Right renal pelvis (tissue), 4 donors: Measurements from ENCODE around the gene SORBS1. TPM values are rescaled to one million over a fixed set of nuclear protein-coding genes. Genes with fewer than 3 reads are reported as not detected.
"Not testable (repeated sequence)": the region's sequence is repeated elsewhere in the genome, so short reads cannot be mapped to it uniquely, and the experiment has no call there.

Experiments
- DNase-seq, 4 donors: peaks; one replicate each; pipeline ENCODE4 v3.0.0-alpha.2; 2013; ENCODE audit warnings: low read depth in 4 of 4, low spot score in 3 of 4, missing footprints in 1 of 4
- polyA plus RNA-seq, 4 donors: library from polyadenylated mRNA; unstranded; fragments of 120-200 nt; gene quantifications; one replicate each; pipeline ENCODE4 v1.2.1, GENCODE V29; 2013; ENCODE audit not compliant: insufficient read length in 4 of 4

SORBS1 gene
- polyA plus RNA-seq, 4 donors: 26.6 to 32.2 (median 30.3) TPM

DNA sequence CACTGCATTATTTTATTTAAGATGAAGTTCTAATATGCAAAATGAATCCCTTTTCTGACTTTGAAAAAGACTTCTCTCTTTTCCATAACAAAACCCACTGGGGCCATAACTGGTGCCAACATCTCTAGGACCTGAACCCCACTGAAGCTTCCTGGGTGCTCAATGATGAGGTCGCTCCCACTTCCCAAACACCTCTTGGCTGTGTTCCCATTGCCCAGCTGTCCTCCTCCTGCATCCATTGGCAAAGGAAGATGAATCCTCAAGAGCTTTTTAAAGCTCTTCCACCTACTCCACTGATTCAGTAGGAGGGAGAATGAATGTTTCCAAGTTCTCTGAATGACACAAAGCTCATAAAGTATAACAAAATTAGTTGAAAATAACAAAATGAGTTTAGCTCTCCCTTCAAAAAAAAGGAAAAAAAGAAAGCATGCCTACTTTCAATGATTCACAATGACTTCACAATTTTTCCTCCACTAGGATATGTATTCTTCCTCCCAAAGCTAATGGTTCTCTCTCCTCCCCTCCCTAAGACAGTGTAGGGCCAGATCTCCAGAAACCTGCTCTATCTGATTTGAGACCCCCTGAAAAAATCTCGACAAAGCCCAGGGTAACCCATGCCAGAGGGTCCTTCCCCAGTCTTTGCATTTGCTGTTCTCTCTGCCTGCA lies 64.8 kb downstream of the SORBS1 start:
- no peak for DNase-seq

DNA sequence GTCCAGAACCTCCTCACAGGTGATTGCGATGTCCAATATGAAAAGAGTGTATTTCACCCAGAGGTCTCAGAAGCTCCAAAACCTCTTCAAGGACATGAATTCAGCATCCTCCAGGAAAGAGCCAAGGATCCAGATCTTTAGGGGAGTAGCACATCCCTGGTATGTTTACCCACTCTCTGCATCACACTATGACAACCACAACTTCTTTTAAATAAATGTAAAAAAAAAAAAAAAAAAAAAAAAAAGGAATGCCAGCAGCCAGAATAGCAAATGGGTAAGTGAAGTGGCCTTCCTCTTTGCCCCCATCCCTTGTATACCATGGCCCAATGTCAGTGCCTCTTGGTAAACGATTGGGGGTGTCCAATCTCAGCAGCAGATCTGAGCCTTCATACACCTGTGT lies 67.3 kb downstream of the SORBS1 start:
- no peak for DNase-seq

DNA sequence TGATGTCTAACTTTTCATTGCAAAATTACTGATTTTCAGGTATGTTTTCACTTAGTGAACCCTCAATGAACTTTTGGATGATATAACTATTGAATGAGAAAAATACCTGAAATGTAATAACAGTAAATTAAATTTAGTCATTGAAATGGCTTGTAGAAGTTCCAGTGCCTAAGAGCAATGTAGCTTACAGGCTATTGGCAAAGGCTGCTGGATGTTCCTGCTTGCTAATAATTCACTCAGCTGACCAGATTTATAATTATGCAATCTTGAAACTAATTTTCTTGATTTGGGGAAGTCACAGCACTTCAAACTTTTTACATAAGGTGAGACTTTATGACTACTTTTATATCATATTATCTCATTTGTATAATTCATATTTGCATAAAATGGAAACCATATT lies 73.2 kb downstream of the SORBS1 start:
- no peak for DNase-seq

DNA sequence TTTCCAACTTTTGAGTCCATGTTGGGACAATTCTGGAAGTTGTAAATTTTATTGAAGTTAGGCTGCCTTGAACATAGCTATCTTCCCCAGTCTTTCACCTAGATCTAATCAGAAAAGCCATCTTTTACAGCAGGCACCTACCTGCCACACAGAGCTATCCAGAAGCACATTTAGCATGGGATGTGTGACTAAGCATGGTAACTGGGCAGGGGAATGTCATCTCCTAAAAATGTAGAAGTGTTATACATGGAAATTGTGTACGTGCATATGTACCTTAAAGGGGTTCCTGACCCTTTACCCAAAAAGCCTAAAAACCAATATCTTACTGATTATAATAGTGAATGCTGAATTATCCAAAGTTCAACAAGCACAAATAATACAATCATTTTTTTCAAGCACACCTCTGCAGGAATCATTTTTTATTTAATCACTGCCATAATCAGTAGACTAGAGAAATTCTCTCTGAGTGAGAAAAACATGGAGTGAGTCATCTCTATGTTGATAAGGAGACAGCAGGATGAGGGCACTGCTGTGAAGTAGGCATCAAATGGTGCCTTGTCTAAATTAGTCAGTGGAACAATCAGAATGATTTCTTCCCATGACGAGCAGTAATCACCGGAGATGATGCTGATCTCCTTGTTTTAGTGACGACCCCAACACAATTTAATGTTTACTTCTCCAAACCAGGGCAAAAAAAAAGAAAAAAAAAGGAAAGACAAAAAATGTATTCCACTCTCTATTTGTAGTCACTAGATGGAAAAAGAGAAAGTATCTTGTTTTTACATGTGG lies 75.9 kb downstream of the SORBS1 start:
- no peak for DNase-seq

DNA sequence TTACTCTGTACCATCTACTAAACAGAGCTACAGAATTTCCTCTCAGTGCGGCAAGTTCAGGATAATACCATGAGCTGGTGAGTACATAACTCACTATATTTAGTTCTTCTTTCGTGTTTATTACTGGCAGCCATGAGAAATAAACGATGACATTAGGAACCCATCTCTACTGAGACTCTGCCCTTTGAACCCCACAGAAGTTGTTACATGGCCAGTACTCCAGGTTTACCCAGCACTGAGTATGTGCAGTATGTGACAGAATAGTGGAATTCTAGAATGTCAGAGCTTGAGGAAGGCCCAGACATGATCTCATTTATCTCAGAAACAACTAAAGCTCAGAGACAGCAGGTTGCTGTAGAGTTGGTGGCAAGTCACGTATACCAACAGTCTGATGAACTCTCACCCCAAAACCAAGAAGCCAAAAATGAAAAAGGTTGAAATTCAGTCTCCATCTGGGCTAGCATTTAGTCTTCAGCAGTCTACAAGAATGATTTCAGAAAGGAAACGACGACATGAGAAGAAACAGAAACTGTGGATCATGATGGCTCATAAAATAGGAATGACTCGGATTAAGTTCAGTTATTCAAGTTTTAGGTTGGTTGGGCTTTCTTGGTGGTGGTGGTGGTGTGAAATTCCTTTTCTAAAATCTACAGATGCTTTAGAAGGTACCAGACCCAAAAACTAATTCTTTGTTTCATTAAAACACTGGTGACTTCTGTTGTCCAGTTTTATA lies 78.5 kb downstream of the SORBS1 start:
- DNase-seq: no peak

DNA sequence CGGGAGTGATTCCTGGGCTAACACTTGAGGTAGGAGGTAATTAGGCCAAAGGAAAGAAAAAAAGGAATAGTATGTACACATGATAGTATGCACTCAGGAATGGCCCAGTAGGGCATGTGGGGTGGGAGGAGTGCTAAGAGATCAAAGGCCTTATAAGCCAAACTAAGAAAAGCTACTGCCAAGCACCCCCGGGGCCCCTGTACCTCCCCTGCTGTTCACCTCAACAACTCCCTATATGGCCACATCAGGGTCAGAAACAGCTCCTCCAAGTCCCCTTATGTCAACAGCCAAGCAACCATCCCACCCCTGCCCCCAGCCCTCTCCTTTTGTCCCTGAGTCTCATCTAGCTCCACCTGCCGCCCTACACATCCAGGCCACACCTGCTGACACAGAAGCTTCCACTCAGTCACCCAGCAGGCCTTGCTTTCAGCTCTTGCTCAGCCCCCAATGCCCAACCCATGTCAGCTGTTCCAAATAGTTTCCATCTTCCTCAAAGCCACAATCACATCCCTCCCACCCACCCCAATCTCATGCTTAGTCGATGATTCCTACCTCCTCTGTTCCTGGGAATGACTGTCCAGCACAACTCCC lies 80.2 kb downstream of the SORBS1 start:
- DNase-seq: no peak

DNA sequence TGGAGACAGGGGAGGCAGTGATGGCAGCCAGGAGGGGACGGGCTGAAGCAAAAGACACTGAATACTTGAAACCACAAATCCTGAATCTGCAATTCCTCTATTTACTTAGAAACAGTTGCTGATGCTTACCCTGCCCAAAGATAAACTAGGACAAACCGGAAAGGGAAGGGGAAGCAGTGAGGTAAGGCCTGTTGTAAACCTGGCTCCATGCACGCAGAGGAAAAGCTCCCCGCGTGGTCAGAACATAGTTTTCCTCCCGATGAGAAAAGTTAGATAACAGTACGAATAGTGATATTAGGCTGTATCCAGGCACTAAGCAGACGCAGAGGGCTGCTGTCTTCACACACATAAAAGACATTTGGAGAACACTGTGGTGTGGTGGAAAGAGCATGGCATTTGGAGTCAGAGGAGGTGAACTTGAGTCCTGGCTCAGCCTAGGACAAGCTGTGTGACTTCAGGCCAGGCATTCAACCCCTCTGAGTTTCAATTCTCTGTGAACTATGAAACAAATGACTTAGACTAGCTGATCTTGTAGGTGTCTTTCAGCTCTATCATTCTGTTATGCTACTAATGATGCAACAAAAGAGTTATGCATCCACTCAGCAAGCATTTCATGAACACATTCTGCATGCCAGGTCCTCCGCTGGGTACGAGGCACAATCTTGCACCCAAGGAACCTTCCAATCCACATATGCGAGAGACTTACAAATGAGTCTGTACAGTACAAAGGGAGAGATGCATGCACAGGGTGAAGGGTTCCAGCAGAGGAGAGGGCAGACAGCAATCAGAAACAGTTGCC lies 80.9 kb downstream of the SORBS1 start:
- no peak for DNase-seq

DNA sequence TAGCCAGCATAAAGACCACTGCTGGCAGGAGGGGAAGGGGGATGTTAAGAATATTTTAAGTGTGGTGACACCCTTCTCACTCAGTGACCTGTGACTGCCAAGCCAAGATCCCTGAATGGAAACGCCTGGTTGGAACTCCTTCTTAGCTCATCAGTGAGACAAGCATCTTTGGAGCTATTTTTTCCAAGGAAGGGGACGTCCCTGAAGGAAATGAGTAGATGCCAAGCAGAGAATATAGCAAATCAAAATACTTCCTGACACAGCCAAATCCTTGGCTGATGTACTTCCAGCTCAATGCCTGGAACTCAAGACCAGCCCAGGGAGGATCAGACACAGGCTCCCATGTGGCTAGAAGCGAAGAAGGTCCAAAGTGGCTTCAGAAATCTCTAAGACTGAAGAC lies 82.2 kb downstream of the SORBS1 start:
- DNase-seq: no peak

DNA sequence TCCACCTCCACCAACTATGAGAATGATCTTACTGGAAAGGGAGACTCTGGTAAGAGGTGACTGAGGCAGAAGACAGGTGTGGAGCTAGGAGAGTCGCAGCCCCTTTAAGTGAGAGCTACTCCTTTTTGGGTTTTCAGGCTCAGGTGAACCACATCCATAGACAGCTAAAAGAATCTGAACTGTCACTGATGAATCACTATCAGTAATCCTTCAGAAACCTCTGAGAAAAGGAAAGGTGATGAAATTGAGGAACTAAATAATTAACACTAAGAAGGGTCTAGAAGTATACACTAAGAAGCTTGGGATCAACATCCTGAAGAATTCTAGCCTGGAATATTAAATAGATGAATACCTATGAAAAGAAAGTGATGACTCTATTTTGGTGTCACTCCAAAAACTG lies 83.0 kb downstream of the SORBS1 start:
- no peak for DNase-seq

DNA sequence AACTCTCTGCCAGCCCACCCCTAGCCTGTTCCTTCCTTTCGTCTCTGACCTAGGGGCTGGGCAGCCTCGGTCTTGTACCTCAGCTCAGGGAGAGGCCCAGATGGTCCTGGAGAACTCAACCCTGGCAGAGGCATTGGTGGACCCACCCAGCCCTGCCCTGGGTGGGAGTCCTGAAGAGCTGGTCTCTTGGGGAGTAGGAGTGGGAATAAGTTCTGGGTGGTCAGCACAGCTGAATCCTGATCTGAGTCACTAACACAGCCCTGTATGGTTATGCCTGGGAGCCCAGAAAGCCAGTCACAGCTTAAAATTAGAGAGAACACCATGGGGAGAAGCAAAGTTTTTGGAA lies 84.0 kb downstream of the SORBS1 start:
- DNase-seq: no peak

DNA sequence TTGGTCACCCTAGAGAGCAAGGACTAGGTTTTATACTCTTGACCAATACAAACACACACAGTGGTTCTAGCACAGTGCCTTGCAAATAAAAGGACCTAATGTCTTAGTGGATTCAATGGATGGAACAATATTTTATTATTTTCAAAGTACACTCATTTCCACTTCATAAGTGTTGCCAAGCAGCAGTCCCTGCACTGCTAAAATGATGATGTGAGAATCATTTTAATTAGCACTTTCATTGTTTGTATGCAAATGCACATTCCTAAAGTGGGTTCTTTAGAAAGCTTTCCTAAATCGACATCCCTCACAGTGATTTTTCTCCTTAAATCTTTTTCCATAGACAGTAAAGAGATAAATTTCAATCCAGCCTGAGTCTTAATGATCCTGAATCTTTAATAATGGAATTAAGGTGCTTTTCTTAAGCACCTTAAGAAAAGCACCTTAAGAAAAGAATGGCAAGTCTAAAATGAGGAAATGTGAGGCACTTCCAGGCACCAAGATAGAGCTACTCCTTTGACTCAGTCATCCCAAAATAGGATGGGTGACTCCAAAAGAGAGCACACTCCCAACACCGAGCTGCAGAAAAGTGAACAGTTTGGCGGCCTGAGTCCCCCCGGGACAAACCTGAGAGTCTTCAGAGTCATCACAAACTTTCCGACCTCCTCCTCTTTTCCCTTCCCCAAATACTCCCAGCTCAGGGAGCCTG lies 84.5 kb downstream of the SORBS1 start:
- DNase-seq: no peak

DNA sequence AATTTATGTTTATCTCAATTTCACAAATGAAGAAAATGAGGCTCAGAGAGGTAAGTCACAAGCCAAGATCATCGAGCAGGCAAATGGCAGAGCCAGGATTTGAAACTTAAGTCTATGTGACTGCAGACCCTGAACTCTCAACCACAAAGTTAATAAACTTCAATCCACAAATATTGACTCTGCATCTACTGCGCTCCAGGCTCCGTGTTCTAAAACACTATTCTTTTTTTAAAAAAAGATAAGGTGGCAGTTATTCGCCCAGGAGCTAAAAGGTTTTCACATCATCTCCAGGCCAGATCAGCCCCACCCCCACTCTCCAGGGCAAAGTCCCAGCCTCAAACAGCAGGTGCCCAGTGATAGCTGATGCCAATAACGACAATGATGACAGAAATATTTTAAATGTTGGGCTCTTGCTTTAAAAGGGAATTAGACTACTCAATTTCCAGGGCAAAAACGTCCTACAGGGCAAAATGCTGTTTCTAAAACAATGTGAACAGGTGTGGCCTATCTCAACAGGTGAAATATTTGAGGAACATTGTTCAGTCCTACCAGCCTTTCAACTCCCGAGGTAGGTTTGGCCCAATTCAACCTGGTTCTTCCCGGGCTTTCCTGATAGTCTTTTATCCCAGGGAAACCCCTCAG lies 85.2 kb downstream of the SORBS1 start:
- no peak for DNase-seq

DNA sequence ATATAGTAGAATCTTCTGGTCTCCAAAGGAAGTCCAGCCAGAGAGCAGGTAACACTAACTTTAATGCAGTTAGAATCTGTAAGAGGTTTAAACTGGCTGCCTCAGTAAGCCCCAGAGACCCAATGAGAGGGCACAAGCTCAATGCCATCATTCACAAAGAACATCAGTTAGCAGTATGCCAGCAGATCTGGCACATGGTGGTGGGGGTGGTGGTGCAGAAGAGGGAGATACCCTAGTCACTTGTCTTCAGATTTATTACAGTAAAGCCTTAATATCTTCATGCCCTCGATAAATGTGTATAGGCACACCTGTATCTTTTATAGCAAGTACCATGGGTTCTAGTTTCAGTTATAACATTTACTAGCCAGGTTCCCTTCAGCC lies 86.2 kb downstream of the SORBS1 start:
- no peak for DNase-seq

DNA sequence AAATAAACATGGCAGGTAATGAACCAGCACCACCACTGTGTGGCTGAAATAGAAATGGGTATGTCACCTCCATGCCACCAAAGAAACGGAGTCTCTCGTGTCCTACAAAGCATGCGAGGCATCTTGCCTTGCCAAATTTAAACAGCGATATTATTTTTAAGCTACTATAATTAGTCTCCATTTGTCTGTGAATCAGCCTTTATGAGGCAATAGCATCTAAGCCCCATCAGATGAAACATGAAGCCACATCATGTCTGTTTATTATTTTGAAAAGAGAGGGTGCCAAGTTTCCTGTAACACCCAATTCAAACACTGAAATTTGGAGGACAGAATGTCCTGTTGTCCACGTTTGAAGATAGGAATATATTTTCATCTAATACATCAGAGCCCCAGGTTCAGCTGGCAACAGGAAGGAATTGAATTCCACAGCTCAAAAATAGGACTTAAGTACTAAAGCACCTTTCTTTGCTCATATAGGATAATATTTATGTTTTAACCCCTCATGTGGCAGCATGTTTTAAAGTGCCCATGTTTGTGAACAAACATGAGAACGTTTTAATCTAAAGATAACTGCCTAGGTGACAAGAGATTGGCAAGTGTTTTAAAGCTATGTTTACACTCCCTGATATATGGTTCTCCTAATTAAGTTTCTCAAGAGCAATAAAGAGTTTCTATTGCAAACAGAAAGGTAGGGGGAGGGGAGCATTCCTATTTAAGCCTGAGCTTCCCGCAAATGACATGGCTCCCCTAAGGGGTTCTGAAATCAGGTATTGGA lies 86.8 kb downstream of the SORBS1 start:
- no peak for DNase-seq

DNA sequence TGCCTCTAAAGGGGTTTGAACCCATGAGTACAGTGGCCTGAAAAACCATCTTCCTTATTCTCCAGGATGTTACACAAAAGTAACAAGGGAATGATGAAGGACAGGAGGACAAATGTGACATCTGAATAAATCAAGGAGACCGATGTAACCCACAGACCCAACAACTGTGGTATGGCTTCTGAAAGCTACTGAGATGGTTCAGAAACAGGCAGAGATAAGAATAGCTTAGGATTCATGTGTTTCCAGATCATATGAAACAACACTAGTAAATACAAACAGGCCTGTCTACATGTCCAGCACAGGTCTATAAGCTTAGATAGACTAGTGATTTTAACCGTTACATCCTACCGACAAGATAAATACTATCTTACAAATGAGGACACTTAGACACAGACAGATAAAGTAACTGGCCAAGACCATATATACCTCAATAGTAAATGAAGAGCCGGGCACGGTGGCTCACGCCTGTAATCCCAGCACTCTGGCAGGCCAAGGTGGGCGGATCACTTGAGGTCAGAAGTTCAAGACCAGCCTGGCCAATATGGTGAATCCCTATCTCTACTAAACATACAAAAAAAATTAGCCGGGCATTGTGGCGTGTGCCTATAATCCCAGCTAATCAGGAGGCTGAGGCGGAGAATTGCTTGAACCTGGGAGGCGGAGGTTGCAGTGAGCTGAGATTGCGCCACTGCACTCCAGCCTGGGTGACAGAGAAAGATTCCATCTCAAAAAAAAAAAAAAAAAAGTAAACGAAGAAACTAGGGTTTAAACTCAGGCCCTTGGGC lies 88.7 kb downstream of the SORBS1 start:
- no peak for DNase-seq

DNA sequence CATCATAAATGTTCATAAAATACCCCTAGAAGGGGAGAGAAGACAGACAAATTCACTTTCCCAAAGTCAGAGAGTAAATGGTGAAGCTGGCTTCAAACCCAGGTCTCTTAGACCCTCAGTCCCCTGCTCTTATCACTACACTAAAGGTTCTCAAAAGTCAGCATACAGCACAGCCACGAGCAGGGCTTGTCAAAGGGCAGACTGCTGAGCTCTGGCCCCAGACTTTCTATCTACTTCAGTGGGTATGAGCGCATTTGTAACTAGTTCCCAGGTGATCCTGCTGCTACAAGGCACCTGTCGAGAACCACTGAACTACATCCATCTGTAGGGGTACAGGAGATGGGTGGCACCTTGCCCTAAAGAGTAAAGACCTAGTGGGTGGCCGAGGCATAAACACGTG lies 91.5 kb downstream of the SORBS1 start:
- no peak for DNase-seq

DNA sequence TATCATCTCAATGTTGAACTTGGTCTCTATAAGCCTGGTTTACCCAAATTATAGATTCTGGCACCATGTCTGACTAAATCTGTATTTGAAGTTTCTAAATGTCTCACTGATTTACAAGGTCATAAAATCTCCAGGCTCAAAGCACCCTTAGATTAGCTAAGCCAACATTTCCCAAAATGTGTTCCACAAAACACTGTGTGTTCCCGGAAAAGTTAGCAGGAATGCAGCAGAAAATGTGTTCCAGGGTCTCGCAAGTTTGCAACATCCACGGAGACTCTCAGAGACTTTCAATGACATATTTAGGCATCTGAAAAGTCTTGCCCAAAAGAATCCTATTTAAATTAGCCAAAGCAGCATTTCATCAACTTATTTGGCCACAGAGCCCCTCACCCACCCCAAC lies 91.9 kb downstream of the SORBS1 start:
- no peak for DNase-seq

DNA sequence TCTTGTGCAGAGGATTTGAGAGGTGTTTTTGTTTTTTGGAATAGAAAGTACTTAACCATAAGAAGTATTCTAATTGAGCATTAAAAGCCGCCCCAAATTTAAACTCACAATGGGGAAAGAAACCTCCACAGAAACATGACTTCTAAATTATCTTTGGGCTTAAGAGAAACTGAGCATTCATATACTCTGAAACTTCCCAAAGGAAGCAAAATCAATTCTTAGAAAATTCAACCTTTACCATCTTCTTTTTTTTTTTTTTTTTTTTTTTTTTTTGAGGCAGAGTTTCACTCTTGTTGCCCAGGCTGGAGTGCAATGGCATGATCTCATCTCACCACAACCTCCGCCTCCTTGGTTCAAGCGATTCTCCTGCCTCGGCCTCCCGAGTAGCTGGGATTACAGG lies 93.5 kb downstream of the SORBS1 start:
- not testable (repeated sequence) for DNase-seq
